IMR-90 (cell line): Measurements from ENCODE around the gene NT5C.

ENCODE experiments used
- POLR2A ChIP-seq: IDR thresholded peaks from 2 replicates; pipeline ENCODE4 v1.6.1; 2012; ENCODE audit warnings: mild to moderate bottlenecking, low read depth, low read length
- RCOR1 ChIP-seq: IDR thresholded peaks from 2 replicates; pipeline ENCODE4 v1.6.1; 2012; ENCODE audit warnings: mild to moderate bottlenecking, low read length, improper control_type of control experiment; ENCODE audit not compliant: insufficient replicate concordance
- SMC3 ChIP-seq: fragments of 150-350 bp; IDR thresholded peaks from 2 replicates; pipeline ENCODE4 v1.6.1; 2016; ENCODE audit warnings: low read depth, mild to moderate bottlenecking, antibody characterized with exemption, low read length, moderate library complexity

DNA sequence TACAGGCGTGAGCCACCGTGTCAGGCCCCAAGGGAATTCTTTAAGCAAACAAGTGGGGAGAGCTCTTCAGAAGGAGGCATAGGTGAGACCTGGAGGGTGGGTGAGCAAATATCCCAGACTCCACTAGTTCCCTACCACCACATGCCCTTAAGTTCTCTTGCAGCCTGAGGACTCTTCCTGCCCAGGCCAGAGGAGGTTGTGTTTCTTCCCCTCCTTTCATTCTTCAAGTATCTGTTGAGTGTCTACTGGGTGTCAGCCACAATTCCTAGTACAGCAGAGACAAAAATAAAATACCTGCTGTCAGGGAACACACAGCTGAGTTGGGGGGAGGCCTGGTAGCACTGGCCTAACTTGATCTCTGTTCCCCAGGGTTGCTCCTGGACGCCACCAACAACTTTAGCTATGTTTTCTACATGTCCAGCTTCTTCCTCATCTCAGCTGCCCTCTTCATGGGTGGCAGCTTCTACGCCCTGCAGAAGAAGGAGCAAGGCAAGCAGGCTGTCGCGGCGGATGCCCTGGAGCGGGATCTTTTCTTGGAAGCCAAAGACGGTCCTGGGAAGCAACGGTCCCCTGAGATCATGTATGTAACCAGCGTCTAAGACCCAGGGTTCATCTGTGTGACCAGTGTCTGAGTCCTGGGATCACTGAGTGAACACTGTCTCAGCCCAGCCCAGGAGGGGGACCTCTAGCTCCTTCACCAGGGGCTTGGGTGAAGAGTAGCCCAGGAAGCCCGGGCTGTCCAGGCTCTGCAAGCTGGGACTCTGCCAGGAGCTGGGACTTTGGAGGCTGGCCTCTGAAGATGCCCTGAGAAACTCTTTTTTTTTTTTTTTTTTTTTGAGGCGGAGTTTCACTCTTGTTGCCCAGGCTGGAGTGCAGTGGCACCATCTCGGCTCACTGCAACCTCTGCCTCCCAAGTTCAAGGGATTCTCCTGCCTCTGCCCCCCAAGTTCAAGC, 27.7 kb downstream of the NT5C start:
- TF ChIP-seq SMC3 (no peak), RCOR1 (no peak), POLR2A (no peak)
